HepG2 (cell line): ENCODE measurements around the gene CCDC116. TPM values are rescaled to one million over a fixed set of nuclear protein-coding genes. Genes with fewer than 3 reads are reported as not detected.

Experiments used
- BCL6 ChIP-seq: IDR thresholded peaks from 2 replicates; pipeline ENCODE4 v1.6.1; 2016; ENCODE audit warnings: missing genetic modification reagents, missing compliant biosample characterization
- CBFB ChIP-seq: sonication (generic); formaldehyde crosslinking; IDR thresholded peaks from 2 replicates; pipeline ENCODE4 v1.4.0; 2020; ENCODE audit warnings: missing genetic modification reagents
- DPF2 ChIP-seq: sonication (generic); formaldehyde crosslinking; IDR thresholded peaks from 2 replicates; pipeline ENCODE4 v1.4.0; 2020; ENCODE audit warnings: mild to moderate bottlenecking, low read depth, missing genetic modification reagents, borderline replicate concordance
- KAT8 ChIP-seq: IDR thresholded peaks from 2 replicates; pipeline ENCODE4 v1.6.1; 2016; ENCODE audit warnings: missing genetic modification reagents, missing compliant biosample characterization
- RFX1 ChIP-seq: fragments of 450-650 bp; IDR thresholded peaks from 2 replicates; pipeline ENCODE4 v1.6.1; 2017
- SMAD1 ChIP-seq: sonication (generic); formaldehyde crosslinking; IDR thresholded peaks from 2 replicates; pipeline ENCODE4 v1.4.0; 2020; ENCODE audit warnings: missing genetic modification reagents, low read depth, mild to moderate bottlenecking, borderline replicate concordance
- YEATS4 ChIP-seq: sonication (generic); formaldehyde crosslinking; IDR thresholded peaks from 2 replicates; pipeline ENCODE4 v1.4.0; 2020; ENCODE audit warnings: missing genetic modification reagents, borderline replicate concordance
- ZC3H13 ChIP-seq: sonication (generic); formaldehyde crosslinking; IDR thresholded peaks from 2 replicates; pipeline ENCODE4 v1.8.1; 2023; ENCODE audit warnings: mild to moderate bottlenecking, missing genetic modification reagents, moderate library complexity
- ZFAT ChIP-seq: sonication (generic); formaldehyde crosslinking; conservative IDR thresholded peaks from 2 replicates; pipeline ENCODE4 v1.8.1; 2023; ENCODE audit warnings: missing genetic modification reagents, inconsistent platforms
- ZNF136 ChIP-seq: sonication (generic); formaldehyde crosslinking; IDR thresholded peaks from 2 replicates; pipeline ENCODE4 v1.8.1; 2022; ENCODE audit warnings: low read depth, mild to moderate bottlenecking, moderate library complexity, missing genetic modification reagents
- ZNF142 ChIP-seq: sonication (generic); formaldehyde crosslinking; IDR thresholded peaks from 2 replicates; pipeline ENCODE4 v1.4.0; 2020; ENCODE audit warnings: missing genetic modification reagents
- ZNF484 ChIP-seq: sonication (generic); formaldehyde crosslinking; IDR thresholded peaks from 2 replicates; pipeline ENCODE4 v1.5.1; 2020; ENCODE audit warnings: mild to moderate bottlenecking, low read depth, missing genetic modification reagents, borderline replicate concordance
- ZNF563 ChIP-seq: sonication (generic); formaldehyde crosslinking; IDR thresholded peaks from 2 replicates; pipeline ENCODE4 v1.8.0; 2022; ENCODE audit warnings: mild to moderate bottlenecking, moderate library complexity, missing genetic modification reagents
- ZNF605 ChIP-seq: sonication (generic); formaldehyde crosslinking; IDR thresholded peaks from 2 replicates; pipeline ENCODE4 v1.8.0; 2022; ENCODE audit warnings: mild to moderate bottlenecking, missing genetic modification reagents
- polyA plus RNA-seq, 8 experiments: library from polyadenylated mRNA; depleted of rRNA in 3 of 8; stranded (reverse) in 7 of 8; unstranded in 1 of 8; fragments of >200 nt; fragmentation: Illumina TruSeq in 4 of 8; extraction: Trizol in 4 of 8; gene quantifications; 2 replicates each; pipeline versions ENCODE4 v1.2.1 to v1.2.3, GENCODE V29; 2011 to 2016; ENCODE audit warnings: low read depth in 4 of 8, missing spikeins in 1 of 8, mixed read lengths in 1 of 8; ENCODE audit not compliant: insufficient read depth in 1 of 8
- total RNA-seq, 5 experiments: library from RNA; depleted of rRNA; stranded (reverse); fragments of >200 nt; fragmentation: Illumina TruSeq; extraction: Trizol; gene quantifications; 2 replicates each; pipeline ENCODE4 v1.2.3, GENCODE V29; 2016; ENCODE audit warnings: low read depth in 1 of 5
- TF ChIP-seq, protein P1 (sequence below): sonication (generic); formaldehyde crosslinking; IDR thresholded peaks from 2 replicates; pipeline ENCODE4 v1.5.1; 2020; ENCODE audit warnings: mild to moderate bottlenecking, missing genetic modification reagents, borderline replicate concordance
- TF ChIP-seq, protein P2 (sequence below): fragments of 450-650 bp; IDR thresholded peaks from 2 replicates; pipeline ENCODE4 v1.6.1; 2016

The CCDC116 gene
- total and polyA plus RNA-seq, 2 of the 13 experiments (the other 11 are each of a cell fraction or from before 2014, with no cell fraction given), result 0.15 to 0.33 TPM

DNA sequence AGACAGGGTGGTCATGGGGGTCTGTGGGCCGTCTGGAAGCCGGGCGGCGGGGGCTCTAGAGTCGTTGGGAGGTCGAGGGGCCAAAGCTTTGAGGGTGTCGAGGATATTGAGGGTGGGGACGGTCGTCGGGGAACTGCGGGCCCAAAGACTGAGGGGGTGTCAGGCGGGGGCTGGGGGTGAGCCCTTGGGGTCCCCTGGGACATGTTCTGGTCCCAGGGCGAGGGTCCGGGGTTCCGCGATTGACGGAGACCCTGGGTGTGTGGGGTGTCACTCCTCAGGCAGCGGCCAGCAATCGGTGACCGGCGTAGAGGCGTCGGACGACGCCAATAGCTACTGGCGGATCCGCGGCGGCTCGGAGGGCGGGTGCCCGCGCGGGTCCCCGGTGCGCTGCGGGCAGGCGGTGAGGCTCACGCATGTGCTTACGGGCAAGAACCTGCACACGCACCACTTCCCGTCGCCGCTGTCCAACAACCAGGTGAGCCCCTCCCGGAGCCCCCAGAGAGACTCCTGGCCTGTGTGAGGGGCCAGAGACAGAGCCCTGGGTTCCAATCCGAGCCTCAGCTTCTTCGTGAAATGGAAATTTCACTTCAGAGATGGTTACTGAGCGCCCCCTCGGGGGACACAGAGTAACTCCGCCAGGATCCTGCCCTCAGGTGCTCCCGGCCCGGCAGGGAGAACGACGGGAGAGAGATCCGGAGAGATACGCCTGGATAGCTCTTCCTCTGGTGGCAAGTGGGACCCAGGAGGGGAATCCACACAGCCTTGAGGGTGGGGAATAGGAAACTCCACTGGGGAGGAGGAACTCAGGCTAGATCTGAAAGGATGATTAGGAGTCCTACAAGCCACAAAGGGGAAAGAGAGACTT, 10.3 kb downstream of the CCDC116 start (continued):
- TF ChIP-seq, protein P1, sequence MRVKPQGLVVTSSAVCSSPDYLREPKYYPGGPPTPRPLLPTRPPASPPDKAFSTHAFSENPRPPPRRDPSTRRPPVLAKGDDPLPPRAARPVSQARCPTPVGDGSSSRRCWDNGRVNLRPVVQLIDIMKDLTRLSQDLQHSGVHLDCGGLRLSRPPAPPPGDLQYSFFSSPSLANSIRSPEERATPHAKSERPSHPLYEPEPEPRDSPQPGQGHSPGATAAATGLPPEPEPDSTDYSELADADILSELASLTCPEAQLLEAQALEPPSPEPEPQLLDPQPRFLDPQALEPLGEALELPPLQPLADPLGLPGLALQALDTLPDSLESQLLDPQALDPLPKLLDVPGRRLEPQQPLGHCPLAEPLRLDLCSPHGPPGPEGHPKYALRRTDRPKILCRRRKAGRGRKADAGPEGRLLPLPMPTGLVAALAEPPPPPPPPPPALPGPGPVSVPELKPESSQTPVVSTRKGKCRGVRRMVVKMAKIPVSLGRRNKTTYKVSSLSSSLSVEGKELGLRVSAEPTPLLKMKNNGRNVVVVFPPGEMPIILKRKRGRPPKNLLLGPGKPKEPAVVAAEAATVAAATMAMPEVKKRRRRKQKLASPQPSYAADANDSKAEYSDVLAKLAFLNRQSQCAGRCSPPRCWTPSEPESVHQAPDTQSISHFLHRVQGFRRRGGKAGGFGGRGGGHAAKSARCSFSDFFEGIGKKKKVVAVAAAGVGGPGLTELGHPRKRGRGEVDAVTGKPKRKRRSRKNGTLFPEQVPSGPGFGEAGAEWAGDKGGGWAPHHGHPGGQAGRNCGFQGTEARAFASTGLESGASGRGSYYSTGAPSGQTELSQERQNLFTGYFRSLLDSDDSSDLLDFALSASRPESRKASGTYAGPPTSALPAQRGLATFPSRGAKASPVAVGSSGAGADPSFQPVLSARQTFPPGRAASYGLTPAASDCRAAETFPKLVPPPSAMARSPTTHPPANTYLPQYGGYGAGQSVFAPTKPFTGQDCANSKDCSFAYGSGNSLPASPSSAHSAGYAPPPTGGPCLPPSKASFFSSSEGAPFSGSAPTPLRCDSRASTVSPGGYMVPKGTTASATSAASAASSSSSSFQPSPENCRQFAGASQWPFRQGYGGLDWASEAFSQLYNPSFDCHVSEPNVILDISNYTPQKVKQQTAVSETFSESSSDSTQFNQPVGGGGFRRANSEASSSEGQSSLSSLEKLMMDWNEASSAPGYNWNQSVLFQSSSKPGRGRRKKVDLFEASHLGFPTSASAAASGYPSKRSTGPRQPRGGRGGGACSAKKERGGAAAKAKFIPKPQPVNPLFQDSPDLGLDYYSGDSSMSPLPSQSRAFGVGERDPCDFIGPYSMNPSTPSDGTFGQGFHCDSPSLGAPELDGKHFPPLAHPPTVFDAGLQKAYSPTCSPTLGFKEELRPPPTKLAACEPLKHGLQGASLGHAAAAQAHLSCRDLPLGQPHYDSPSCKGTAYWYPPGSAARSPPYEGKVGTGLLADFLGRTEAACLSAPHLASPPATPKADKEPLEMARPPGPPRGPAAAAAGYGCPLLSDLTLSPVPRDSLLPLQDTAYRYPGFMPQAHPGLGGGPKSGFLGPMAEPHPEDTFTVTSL (CRISPR knock-in tag), result no peak
- TF ChIP-seq ZNF136 (CRISPR knock-in tag) (no peak), KAT8 (CRISPR knock-in tag) (0 out of 2 replicates have a peak, but pooled peaks have one; percentile 54), ZNF142 (CRISPR knock-in tag) (no peak), BCL6 (CRISPR knock-in tag) (no peak), YEATS4 (CRISPR knock-in tag) (no peak), ZC3H13 (CRISPR knock-in tag) (no peak), CBFB (no peak), DPF2 (CRISPR knock-in tag) (no peak), ZNF605 (CRISPR knock-in tag) (no peak), ZNF563 (CRISPR knock-in tag) (0 out of 2 replicates have a peak, but pooled peaks have one; percentile 19), ZNF484 (CRISPR knock-in tag) (no peak), RFX1 (no peak), SMAD1 (CRISPR knock-in tag) (no peak), ZFAT (CRISPR knock-in tag) (no peak)
- TF ChIP-seq, protein P2, sequence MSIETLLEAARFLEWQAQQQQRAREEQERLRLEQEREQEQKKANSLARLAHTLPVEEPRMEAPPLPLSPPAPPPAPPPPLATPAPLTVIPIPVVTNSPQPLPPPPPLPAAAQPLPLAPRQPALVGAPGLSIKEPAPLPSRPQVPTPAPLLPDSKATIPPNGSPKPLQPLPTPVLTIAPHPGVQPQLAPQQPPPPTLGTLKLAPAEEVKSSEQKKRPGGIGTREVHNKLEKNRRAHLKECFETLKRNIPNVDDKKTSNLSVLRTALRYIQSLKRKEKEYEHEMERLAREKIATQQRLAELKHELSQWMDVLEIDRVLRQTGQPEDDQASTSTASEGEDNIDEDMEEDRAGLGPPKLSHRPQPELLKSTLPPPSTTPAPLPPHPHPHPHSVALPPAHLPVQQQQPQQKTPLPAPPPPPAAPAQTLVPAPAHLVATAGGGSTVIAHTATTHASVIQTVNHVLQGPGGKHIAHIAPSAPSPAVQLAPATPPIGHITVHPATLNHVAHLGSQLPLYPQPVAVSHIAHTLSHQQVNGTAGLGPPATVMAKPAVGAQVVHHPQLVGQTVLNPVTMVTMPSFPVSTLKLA, result no peak
